ENCODE data around the gene KCNQ4.

Gene KCNQ4

GRCh38 chr1:40802078-40802741 lies 18.6 kb downstream of the KCNQ4 start:
- H3K4me3 ChIP-seq (replicated peaks; ENCODE audit: insufficient read depth, low read length) = peak overlapping the region; percentile 41
- H3K27me3 ChIP-seq (ENCODE audit: insufficient read depth, poor library complexity, severe bottlenecking) = no peaks in the 10 kb centered on the region
- DNase-seq (ENCODE audit: low read depth in 1 of 2, low spot score in 1 of 2) = peak; percentile 64 to 67
- H3K27ac ChIP-seq (replicated peaks) = no peak overlapping the region
- no peak for TF ChIP-seq SPI1 (IDR thresholded peaks at IDR 0.05; ENCODE audit: borderline replicate concordance, low read depth)
- TF ChIP-seq POLR2AphosphoS5 (IDR thresholded peaks at IDR 0.05; ENCODE audit: low read depth) = no peak
- TF ChIP-seq, protein P1, sequence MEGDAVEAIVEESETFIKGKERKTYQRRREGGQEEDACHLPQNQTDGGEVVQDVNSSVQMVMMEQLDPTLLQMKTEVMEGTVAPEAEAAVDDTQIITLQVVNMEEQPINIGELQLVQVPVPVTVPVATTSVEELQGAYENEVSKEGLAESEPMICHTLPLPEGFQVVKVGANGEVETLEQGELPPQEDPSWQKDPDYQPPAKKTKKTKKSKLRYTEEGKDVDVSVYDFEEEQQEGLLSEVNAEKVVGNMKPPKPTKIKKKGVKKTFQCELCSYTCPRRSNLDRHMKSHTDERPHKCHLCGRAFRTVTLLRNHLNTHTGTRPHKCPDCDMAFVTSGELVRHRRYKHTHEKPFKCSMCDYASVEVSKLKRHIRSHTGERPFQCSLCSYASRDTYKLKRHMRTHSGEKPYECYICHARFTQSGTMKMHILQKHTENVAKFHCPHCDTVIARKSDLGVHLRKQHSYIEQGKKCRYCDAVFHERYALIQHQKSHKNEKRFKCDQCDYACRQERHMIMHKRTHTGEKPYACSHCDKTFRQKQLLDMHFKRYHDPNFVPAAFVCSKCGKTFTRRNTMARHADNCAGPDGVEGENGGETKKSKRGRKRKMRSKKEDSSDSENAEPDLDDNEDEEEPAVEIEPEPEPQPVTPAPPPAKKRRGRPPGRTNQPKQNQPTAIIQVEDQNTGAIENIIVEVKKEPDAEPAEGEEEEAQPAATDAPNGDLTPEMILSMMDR (IDR thresholded peaks at IDR 0.05; ENCODE audit: insufficient read depth, low read length) = no peak
- TF ChIP-seq GABPA (IDR thresholded peaks at IDR 0.05; ENCODE audit: low read depth) = no peak
- TF ChIP-seq, protein P2, sequence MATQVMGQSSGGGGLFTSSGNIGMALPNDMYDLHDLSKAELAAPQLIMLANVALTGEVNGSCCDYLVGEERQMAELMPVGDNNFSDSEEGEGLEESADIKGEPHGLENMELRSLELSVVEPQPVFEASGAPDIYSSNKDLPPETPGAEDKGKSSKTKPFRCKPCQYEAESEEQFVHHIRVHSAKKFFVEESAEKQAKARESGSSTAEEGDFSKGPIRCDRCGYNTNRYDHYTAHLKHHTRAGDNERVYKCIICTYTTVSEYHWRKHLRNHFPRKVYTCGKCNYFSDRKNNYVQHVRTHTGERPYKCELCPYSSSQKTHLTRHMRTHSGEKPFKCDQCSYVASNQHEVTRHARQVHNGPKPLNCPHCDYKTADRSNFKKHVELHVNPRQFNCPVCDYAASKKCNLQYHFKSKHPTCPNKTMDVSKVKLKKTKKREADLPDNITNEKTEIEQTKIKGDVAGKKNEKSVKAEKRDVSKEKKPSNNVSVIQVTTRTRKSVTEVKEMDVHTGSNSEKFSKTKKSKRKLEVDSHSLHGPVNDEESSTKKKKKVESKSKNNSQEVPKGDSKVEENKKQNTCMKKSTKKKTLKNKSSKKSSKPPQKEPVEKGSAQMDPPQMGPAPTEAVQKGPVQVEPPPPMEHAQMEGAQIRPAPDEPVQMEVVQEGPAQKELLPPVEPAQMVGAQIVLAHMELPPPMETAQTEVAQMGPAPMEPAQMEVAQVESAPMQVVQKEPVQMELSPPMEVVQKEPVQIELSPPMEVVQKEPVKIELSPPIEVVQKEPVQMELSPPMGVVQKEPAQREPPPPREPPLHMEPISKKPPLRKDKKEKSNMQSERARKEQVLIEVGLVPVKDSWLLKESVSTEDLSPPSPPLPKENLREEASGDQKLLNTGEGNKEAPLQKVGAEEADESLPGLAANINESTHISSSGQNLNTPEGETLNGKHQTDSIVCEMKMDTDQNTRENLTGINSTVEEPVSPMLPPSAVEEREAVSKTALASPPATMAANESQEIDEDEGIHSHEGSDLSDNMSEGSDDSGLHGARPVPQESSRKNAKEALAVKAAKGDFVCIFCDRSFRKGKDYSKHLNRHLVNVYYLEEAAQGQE (IDR thresholded peaks at IDR 0.05; ENCODE audit: insufficient replicate concordance, low read depth) = no peak

GRCh38 chr1:40802742-40803113 lies 19.1 kb downstream of the KCNQ4 start:
- Histone ChIP-seq H3K27ac (replicated peaks) (no peak overlapping the region), H3K4me3 (replicated peaks; ENCODE audit: insufficient read depth, low read length) (peak overlapping the region; percentile 41), H3K27me3 (ENCODE audit: insufficient read depth, poor library complexity, severe bottlenecking) (no peaks in the 10 kb centered on the region)
- TF ChIP-seq, protein P1 (IDR thresholded peaks at IDR 0.05; ENCODE audit: insufficient read depth, low read length) = no peak
- TF ChIP-seq, protein P2 (IDR thresholded peaks at IDR 0.05; ENCODE audit: insufficient replicate concordance, low read depth) = no peak
- TF ChIP-seq POLR2AphosphoS5 (IDR thresholded peaks at IDR 0.05; ENCODE audit: low read depth) (no peak), GABPA (IDR thresholded peaks at IDR 0.05; ENCODE audit: low read depth) (no peak), SPI1 (IDR thresholded peaks at IDR 0.05; ENCODE audit: borderline replicate concordance, low read depth) (no peak)
- no peak for DNase-seq (ENCODE audit: low read depth in 1 of 2, low spot score in 1 of 2)

GRCh38 chr1:40803447-40803846 lies 19.9 kb downstream of the KCNQ4 start:
- TF ChIP-seq, protein P2 (IDR thresholded peaks at IDR 0.05; ENCODE audit: insufficient replicate concordance, low read depth) = no peak
- no peak for TF ChIP-seq POLR2AphosphoS5 (IDR thresholded peaks at IDR 0.05; ENCODE audit: low read depth)
- no peak for TF ChIP-seq SPI1 (IDR thresholded peaks at IDR 0.05; ENCODE audit: borderline replicate concordance, low read depth)
- no peak for TF ChIP-seq GABPA (IDR thresholded peaks at IDR 0.05; ENCODE audit: low read depth)
- TF ChIP-seq, protein P1 (IDR thresholded peaks at IDR 0.05; ENCODE audit: insufficient read depth, low read length) = no peak
- no peak for DNase-seq (ENCODE audit: low read depth in 1 of 2, low spot score in 1 of 2)

More at GRCh38 chr1:40803447-40803846, 19.9 kb downstream of the KCNQ4 start:
- H3K27ac ChIP-seq (replicated peaks) = no peak overlapping the region
- H3K27me3 ChIP-seq (ENCODE audit: insufficient read depth, poor library complexity, severe bottlenecking) = no peaks in the 10 kb centered on the region
- no peak overlapping the region for H3K4me3 ChIP-seq (replicated peaks; ENCODE audit: insufficient read depth, low read length)
